T1000 (cell line): ENCODE data around the gene NOTCH1.

Experiments
- DNase-seq: peaks from one replicate; lab custom pipeline; 2025; ENCODE audit warnings: mixed read lengths; lab: John Stamatoyannopoulos, UW

The NOTCH1 gene

GRCh38 chr9:136499935-136500910 is 45.6 kb downstream of the NOTCH1 start:
- no peak for DNase-seq

- no peak for DNase-seq
Measured at GRCh38 chr9:136499071-136499934, 46.5 kb downstream of the NOTCH1 start.

- DNase-seq = no peak
Measured at GRCh38 chr9:136497916-136498695, 47.7 kb downstream of the NOTCH1 start.

GRCh38 chr9:136496801-136497620 is 48.8 kb downstream of the NOTCH1 start:
- DNase-seq = no peak

GRCh38 chr9:136496181-136496580 is 49.7 kb downstream of the NOTCH1 start:
- DNase-seq = no peak

- DNase-seq = no peak
Measured at GRCh38 chr9:136495238-136495800, 50.5 kb downstream of the NOTCH1 start.

GRCh38 chr9:136494531-136495215 is 51.2 kb downstream of the NOTCH1 start:
- DNase-seq = no peak

GRCh38 chr9:136494012-136494411 is 51.8 kb downstream of the NOTCH1 start:
- DNase-seq = no peak

GRCh38 chr9:136493567-136493971 is 52.3 kb downstream of the NOTCH1 start:
- DNase-seq = no peak

- no peak for DNase-seq
Measured at GRCh38 chr9:136492978-136493522, 52.8 kb downstream of the NOTCH1 start.

- DNase-seq = no peak
Measured at GRCh38 chr9:136489731-136490130, 56.1 kb downstream of the NOTCH1 start.

GRCh38 chr9:136488247-136489214 is 57.3 kb downstream of the NOTCH1 start:
- DNase-seq = peak; percentile 39

GRCh38 chr9:136487672-136488071 is 58.2 kb downstream of the NOTCH1 start:
- DNase-seq = no peak

GRCh38 chr9:136486823-136487620 is 58.8 kb downstream of the NOTCH1 start:
- DNase-seq = no peak

GRCh38 chr9:136486131-136486530 is 59.7 kb downstream of the NOTCH1 start:
- DNase-seq = no peak

- DNase-seq = peak; percentile 56
Measured at GRCh38 chr9:136485049-136486045, 60.5 kb downstream of the NOTCH1 start.
